NB4 (cell line): ENCODE results near the gene SPATA20.

Experiments
- DNase-seq: peaks from one replicate; pipeline ENCODE4 v3.0.0; 2010; ENCODE audit warnings: low read depth
- H3K4me3 ChIP-seq: one replicate; pipeline ENCODE4 v1.5.1; 2011; ENCODE audit warnings: mild to moderate bottlenecking, low read depth, low read length, moderate library complexity
- MYC ChIP-seq: IDR thresholded peaks from 2 replicates; pipeline ENCODE4 v1.6.1; 2011; ENCODE audit warnings: low read depth, low read length
- POLR2A ChIP-seq: IDR thresholded peaks from 2 replicates; pipeline ENCODE4 v1.6.1; 2011; ENCODE audit warnings: mild to moderate bottlenecking; ENCODE audit not compliant: insufficient read length; ENCODE audit errors: extremely low read depth
- TF ChIP-seq, protein P1 (sequence below): IDR thresholded peaks from one replicate; pipeline ENCODE4 v1.5.1; 2012; ENCODE audit warnings: low read depth, low read length
- TF ChIP-seq, protein P2 (sequence below): IDR thresholded peaks from 2 replicates; pipeline ENCODE4 v1.6.1; 2011; ENCODE audit warnings: low read depth, low read length

Gene SPATA20

DNA sequence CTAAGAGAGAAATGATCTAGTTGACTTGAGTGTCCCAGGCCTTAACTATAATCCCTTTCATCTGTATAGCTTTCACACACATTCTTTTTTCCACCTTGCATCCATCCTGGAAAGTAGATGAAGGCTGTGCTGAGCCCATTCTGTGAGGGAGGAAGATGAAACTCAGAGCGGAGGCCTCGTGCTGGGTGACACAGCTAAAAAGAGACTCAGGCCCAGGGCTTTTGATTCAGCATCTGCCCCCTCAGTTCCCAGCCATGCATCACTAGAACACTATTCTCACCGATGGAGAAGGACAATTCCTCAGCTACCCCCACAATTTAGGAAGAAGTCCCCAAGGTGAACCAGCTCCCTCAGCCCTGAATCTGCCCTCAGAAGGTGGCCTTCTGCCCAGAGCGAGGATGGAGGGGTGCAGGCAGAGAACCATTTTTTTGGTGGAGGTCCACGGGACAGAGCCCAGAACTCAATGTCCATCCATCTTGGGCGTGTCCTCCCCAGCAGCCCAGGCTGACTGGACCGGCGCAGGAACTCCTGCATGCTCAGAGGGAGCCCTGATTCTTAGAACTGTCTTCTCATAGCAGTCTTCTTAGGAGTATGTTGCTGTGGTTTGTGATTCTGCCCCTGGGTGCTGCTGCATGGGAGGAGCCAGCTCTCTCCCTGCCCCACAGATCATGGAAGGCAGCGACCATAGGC, 44.5 kb upstream of the SPATA20 start:
- TF ChIP-seq, protein P1, sequence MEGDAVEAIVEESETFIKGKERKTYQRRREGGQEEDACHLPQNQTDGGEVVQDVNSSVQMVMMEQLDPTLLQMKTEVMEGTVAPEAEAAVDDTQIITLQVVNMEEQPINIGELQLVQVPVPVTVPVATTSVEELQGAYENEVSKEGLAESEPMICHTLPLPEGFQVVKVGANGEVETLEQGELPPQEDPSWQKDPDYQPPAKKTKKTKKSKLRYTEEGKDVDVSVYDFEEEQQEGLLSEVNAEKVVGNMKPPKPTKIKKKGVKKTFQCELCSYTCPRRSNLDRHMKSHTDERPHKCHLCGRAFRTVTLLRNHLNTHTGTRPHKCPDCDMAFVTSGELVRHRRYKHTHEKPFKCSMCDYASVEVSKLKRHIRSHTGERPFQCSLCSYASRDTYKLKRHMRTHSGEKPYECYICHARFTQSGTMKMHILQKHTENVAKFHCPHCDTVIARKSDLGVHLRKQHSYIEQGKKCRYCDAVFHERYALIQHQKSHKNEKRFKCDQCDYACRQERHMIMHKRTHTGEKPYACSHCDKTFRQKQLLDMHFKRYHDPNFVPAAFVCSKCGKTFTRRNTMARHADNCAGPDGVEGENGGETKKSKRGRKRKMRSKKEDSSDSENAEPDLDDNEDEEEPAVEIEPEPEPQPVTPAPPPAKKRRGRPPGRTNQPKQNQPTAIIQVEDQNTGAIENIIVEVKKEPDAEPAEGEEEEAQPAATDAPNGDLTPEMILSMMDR, result no peak
- TF ChIP-seq MYC, result no peak
- TF ChIP-seq POLR2A, result no peak
- TF ChIP-seq, protein P2, sequence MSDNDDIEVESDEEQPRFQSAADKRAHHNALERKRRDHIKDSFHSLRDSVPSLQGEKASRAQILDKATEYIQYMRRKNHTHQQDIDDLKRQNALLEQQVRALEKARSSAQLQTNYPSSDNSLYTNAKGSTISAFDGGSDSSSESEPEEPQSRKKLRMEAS, result no peak
- H3K4me3 ChIP-seq, result no peak overlapping the region
- no peak for DNase-seq

- no peak overlapping the region for H3K4me3 ChIP-seq
- TF ChIP-seq POLR2A (no peak), MYC (no peak)
- TF ChIP-seq, protein P2, result no peak
- TF ChIP-seq, protein P1, result no peak
- DNase-seq, result no peak
Measured at GRCh38 chr17:50505591-50506130, 41.3 kb upstream of the SPATA20 start.

- TF ChIP-seq MYC (no peak), POLR2A (no peak)
- TF ChIP-seq, protein P1, result no peak
- TF ChIP-seq, protein P2, result no peak
- H3K4me3 ChIP-seq, result no peak overlapping the region
Measured at GRCh38 chr17:50506298-50506697, 40.7 kb upstream of the SPATA20 start.

DNA sequence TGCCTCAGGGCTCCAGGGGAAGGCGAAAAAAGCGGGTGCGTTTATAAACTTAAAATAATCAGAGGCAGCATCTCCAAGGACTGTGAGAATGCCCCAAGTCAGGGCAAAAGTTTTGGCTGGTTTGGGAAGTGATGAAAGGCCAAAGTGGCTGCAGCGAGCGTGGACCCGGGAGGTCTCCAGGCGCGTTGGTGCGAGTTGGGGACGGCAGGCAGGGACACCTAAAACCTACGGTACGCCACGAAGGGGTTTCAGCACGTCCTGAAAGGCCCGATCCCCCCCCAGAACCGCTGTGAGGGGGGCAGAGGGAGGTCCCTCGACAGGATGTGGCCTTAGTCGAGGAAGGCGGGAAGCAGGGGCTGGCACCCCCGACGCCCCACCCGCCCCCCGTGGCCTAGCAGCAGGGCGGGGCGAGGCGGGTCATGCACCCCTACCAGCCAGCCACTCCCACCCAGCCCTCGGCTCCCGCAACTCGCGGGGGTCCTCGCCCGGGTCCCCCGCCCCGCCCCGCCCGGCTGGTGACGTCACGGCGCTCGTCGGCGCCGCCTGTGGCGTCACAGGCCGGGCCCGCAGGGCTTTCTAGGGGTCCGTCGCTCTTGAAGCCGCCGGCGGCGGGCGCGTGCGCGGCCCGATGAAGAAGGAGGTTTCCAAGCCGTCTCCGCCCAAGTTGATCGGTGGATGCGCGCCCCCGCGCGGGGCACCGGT, 39.0 kb upstream of the SPATA20 start, which contains the start of gene MYCBPAP:
Gene MYCBPAP (plus strand): TSS at position 569 of the 702 bp plus-strand sequence. CDS start 236 bp downstream, outside the sequence.
- no peak for DNase-seq
- TF ChIP-seq, protein P2, result no peak
- no peak for TF ChIP-seq MYC
- TF ChIP-seq, protein P1, result no peak
- TF ChIP-seq POLR2A, result no peak
- no peak within 1 kb of the TSS for H3K4me3 ChIP-seq

More at GRCh38 chr17:50506298-50506697, 40.7 kb upstream of the SPATA20 start:
- DNase-seq, result no peak

GRCh38 chr17:50508573-50509460, 38.2 kb upstream of the SPATA20 start:
- TF ChIP-seq MYC (no peak), POLR2A (no peak)
- TF ChIP-seq, protein P2, result no peak
- TF ChIP-seq, protein P1, result no peak
- DNase-seq, result no peak
- H3K4me3 ChIP-seq, result no peak overlapping the region
